ENCODE results near the gene SMG6. TPM values are rescaled to one million over a fixed set of nuclear protein-coding genes. Genes with fewer than 3 reads are reported as not detected.
"Not testable (repeated sequence)": the region's sequence is repeated elsewhere in the genome, so short reads cannot be mapped to it uniquely, and the experiment has no call there.

Gene SMG6
- total RNA-seq, 1 donor from 2014 or later, result 10.3 TPM

DNA sequence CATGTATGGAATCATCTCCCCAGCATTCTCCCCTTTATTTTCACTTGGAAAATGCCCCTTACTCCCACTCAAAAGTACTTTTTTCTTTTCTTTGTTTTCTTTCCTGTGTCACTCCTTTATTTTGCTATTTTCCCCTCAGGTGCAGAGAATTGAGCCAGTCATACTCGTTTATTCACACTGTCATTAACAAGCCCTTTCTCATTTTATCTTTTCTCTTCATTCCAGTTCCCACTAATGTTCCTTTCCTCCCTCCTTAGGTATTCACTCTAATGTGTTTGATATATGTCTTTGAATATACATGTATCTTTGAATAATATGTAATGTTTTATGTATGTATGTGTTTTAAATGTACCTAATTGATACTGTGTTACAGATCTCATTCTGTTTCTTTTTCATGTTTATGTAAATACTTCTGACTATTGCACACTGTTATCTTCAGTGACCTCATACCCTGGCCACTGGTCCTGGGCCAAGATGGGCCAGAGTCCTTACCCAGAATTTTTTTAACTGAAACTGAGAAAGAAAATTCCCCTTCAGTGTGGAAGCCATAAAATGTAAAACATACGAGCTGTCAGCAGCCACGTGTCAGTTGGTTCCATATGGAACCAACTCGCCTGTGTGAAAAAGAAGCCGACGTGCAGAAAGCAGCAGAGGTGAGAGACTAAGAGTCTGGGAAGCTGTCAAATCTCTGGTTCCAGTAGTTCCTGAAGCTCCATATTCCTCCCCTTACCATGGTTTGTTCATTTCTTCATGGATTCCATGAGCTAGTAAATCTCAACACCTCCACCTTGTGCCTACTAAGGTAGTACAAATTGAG, 6.0 kb upstream of the SMG6 start:
- DNase-seq (ENCODE audit: low spot score) (peak; percentile 70), ATAC-seq (peak; percentile 90)

DNA sequence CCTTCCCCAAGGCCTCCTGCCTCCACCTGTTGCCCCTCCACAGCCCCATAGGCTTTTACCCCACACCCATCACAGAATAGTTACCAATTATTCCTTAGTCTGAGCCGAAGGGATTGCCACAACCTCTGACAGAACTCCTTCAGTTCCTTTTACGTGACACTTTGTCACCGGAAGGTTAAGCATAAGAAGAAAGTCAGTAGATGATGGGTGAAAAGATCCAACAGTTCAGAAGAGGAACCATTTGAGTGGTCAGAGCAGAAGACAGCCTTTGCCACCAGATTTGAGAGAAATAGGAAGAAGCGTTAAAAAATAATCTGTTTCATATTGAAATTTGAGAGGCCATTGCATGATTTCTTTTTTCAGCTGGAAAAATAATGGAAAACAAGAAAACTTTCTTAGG, 1.3 kb upstream of the SMG6 start:
- DNase-seq (ENCODE audit: low spot score), result no peak
- no peak for ATAC-seq

DNA sequence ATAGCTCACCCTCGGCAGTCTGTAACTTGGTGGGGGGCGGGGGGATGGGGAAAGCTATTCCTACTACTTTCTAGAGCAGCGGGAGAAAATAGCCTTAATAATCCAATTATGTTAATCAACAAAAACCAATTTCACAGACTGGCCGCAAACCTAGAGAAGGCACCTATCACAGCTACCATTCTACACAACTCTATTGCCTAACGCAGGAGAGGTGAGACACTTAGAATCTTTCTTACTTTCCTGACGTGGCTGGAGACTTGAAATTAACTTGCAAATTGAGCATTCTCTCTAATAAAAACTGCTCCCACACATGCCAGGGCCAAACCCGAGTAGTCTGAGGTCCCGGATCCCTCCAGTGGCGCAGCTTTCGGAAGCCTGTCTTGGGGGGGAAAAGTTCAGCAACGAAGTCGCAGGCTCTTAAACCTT, 794 bp downstream of the SMG6 start:
- no peak for ATAC-seq
- DNase-seq (ENCODE audit: low spot score), result no peak

DNA sequence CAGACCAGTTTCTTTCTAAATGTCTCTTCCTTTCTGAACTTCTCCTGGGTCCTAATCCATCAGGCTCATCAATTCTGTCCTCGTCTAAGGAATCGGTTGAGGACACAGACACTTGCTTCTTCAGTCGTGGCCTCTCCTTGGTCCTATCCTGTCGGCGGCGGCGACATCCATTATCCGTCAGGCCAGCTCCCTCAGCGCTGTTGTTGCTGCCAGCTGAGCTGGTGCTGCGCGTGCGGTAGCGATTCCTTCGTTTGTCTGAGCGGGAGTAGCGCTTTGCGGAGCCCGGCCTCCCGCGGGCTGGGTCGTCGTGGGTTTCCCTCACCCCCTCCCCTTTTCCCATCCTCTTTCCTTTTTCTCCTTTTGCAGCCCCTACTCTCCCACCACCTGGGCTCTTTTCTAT, 3.8 kb downstream of the SMG6 start:
- no peak for ATAC-seq
- no peak for DNase-seq (ENCODE audit: low spot score)

DNA sequence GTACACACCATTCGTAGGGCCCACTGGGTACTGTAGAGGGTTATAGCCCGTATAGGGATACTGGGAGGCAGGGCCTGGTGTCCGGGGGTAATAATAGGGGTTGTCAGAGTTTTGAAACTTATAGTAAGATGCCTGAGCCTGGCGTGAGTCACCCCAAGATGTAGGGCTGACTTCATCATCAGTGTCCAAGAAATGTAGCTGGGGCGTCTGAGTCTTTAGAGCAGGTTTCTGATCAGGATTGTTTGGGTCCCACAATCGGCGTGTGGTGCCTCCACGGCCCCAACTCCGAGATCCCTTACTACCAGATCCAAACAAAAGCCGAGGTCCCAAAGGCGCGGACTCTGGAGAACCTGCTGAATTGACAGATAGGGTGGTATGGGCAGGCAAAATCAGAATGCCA, 4.4 kb downstream of the SMG6 start:
- ATAC-seq (no peak), DNase-seq (ENCODE audit: low spot score) (no peak)

DNA sequence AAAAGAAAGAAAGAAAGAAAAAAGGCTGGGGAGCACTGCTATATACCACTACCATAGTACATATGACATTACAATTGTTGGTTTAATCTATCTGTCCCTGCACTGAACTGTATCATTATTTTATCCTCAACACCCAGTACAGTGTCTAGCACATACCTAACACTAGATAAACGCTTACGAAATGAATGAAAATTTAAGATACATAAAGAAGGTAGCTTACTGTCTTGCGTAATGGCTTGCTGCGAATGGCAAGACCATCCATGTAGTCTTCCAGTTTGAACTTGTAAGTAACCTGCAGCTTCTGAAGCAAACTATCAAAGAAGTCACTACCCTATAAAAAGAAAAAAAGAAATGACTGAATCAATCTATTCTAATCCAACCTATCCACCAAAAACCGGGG, 6.6 kb downstream of the SMG6 start:
- ATAC-seq, result no peak
- no peak for DNase-seq (ENCODE audit: low spot score)

DNA sequence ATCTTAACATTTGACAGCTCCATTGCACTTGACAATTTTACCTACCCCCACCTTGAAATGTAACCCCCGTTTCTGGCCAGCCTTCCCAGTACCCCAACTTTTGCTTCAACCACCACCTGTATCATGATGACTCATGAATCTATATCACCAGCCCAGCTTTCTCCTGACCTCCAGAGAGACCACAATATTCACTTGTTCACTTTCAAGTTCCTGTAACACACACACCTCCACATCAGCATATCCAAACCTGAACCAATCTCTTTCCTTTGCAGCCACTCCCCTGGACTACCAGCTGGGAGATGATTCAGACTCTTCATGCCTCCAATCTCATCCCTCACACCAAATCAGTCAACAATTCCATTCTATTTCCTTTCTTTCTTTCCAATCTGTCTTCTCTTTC, 8.0 kb downstream of the SMG6 start:
- no peak for DNase-seq (ENCODE audit: low spot score)
- ATAC-seq, result no peak

DNA sequence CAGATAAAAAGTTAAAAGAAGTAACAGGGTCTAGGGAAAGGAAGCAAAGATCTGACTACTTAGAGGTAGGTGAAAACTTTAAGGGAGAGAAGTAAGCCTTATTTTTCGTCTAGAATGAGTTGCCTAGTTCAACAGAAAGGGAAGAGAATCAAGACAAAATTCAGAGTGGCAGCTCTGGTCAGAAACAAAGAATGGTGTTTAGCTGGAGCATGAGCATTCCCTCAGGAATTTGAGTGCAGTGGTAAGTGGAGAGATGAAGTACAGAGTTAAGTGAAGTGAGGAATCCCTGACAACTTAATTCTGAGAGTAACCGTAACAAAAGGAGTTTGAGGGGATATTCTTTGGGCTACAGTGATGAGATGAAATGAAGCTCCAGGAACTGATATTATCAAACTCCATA, 11.5 kb downstream of the SMG6 start:
- no peak for DNase-seq (ENCODE audit: low spot score)
- ATAC-seq, result no peak

DNA sequence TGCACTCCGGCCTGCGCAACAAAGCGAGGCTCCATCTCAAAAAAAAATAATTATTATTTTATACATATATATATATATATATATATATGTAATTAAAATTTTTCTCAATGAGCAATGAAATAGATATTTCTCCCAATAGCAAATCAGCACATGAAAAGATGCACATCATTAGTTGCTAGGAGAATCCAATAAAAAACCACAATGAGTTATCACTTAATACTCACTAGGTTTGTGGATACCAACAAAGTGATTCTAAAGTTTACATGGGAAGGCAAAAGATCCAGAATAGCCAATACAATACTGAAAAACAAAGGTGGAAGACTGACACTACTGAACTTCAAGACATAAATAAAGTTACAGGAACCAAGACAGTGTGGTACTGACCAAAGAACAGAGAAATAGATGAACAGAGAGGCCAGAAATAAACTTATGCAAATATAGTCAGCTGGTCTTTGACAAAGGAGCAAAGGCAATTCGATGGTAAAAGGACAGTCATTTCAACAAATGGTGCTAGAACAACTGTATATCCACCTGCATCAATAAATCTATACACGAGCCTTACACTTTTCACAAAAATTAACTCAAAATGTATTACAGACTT, 13.6 kb downstream of the SMG6 start:
- ATAC-seq, result no peak

DNA sequence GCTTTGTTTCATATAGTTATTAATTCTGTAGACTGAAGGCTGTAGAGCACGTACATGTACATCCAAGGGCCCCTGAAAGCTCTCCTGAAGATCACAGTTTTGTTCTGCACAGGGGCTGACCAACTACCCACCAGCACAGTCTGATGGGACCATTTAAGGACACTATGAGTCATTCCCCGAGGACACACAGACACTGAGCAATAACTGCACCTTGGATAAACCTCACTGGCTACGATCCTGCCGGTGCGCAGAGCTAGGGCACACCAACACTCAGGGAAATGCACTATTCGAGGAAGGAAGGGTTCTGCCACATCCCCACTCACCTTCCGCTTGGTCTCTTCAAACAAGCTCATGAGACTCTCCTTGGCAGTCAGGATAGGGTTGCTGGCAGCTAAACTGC, 20.3 kb downstream of the SMG6 start:
- ATAC-seq (no peak), DNase-seq (ENCODE audit: low spot score) (no peak)

More for the DNA sequence above, 13.6 kb downstream of the SMG6 start:
- no peak for DNase-seq (ENCODE audit: low spot score)

DNA sequence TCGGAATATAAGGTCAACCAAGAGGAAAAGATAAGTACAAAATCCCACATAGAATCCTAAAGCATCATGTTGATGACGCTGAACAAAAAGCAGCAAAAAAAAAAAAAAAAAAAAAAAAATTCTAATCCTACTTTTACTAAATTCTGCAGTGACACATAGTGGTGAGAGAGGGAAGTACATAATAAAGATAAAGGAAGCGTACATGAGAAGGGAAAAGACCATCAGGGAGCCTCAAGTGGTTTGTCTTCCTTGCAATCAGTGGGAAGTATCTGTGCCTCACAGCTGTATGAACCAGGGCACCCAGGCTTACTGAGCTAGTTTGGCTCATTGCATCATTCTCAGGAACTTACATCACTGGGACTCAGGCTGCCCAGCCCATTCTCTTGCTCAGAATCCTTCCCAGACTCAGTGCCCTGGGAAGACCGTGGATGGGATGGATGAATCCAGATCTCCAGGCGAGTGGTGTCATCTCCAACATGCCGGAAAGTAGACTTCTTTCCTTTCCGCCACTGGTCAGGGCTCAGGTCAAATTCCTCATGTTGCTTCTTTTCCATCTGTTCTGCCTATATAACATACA, 21.2 kb downstream of the SMG6 start:
- ATAC-seq, result peak; percentile 79

DNA sequence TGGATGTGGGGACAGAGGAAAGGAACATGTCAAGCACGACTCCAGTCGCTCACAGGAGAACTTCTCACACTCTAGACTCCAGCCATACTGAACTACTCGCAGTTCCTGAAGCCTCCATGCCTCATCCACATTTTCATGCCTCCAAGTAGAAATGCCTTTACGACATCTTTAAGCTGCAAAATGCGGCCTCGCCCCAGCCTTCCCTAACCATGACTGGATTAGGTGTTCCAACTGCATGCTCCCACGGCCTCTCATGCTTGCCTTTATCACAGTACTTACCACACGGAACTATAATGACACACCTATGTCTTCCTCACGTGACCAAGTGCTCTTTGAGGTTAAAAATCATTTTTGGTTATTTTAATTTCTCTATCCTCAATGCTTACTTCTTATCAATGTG, 23.9 kb downstream of the SMG6 start:
- ATAC-seq, result no peak
- DNase-seq (ENCODE audit: low spot score), result no peak

More for the DNA sequence above, 21.2 kb downstream of the SMG6 start:
- DNase-seq (ENCODE audit: low spot score), result no peak

DNA sequence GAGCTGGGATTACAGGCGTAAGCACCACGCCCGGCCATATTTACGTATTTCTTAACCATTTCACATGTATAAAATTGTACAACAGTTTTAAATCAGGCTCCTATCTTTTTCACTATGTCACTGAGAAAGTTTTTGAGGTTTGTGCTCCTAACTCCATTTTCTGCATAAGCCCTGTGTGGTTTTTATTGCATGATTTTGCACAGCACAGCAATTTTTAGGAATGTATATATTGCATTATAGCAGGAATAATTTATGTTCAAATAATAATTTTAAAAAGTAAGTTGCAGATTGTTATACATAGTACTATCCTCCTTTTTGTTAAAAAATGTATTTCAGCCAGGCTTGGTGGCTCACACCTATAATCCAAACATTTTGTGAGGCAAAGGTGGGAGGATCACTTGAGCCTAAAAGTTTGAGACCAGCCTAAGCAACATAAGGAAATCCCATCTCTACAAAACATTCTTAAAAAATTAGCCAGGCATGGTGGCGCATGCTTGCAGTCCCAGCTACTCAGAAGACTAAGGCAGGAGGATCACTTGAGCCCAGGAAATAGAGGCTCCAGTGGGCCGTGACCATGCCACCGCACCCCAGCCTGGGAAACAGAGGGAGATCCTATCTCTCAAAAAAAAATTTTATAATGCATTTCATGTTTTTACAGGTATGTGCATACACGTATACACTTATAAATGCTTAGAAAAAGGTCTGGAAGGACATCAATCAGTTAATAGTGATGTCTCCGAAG, 26.0 kb downstream of the SMG6 start:
- DNase-seq (ENCODE audit: low spot score) (no peak), ATAC-seq (no peak)

DNA sequence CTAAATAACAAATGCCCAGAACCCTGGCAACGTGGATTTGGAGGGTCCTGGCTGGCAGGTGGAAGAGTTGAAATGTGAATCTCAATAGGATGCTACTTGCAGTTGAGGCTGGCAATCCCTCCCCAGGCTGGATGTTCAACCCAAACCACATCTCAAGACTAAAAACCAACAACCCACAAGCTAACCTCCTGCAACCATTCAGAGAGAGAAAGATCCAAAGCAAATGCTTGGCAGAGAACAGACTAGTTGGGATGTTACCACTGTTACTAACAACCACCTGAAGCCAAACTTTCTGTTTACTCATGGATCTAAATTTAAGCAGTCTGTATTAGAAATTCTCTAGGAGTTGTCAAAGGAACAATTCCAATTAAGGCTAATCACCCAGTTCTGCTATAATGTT, 27.9 kb downstream of the SMG6 start:
- ATAC-seq, result no peak

DNA sequence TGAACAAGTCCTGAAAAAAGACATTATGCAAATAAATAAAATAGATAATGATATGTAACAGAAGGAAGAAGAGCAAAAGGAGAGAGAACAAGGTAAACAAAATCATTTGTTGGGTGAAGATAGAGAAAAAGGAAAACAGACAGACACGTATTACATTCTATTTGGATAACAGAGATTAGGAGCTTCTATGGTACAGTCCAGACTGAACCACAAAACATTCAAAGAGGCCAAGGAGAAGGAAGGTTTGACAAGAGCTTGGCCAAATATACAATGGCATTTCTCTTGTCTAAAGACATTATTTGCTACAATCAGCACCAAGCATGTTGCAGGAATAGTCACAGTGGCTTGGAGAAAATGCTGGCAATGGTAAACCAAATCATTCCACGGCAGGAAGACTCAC, 29.2 kb downstream of the SMG6 start:
- ATAC-seq (no peak), DNase-seq (ENCODE audit: low spot score) (no peak)

More for the DNA sequence above, 27.9 kb downstream of the SMG6 start:
- no peak for DNase-seq (ENCODE audit: low spot score)

DNA sequence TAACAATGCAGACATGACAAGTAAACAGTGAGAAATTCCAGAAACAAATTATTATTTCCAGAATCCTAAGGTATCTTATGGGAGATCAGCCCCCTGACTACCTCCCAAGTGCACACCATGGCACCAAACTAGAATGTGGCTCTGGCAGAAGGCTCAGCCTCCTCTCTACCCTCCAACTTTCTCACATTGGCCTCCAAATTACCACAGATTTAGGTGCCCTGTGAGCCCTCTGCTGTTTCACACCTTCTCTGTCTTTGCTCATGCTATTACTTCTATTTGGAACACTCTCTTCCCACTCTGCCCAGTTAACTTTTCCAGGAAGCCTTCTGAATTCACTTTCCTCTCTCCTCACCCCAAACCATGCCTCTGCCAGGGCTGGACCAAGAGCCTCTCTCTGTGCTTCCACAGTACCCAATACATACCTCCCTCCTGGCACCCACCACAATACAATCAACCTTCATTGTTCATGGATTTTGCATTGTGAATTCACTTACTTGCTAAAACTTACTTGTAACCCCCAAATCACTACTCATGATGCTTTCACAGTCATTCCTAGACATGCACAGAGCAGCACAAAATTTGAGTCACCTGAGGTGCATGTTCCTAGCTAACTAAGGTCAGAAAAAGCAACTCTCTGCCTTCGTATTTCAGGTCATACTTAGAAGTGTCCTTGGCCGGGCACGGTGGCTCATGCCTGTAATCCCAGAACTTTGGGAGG, 31.4 kb downstream of the SMG6 start:
- DNase-seq (ENCODE audit: low spot score), result no peak

DNA sequence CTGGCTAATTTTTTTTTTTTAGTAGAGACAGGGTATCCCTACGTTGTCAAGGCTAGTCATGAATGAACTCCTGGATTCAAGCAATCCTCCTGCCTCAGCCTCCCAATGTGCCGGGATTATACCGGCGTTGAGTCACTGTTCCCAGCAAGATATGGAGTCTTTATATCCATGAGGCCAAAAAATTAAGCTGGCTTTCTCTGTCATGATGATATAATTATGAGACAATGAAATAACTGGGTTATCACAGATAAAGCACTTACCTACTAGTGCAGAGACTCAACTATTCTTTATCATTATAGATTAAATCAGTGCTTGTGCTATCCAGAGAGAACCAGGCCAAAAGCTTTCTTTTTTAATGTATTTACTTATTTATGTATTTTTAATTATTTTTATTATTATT, 36.2 kb downstream of the SMG6 start:
- DNase-seq (ENCODE audit: low spot score), result no peak
- no peak for ATAC-seq

More for the DNA sequence above, 31.4 kb downstream of the SMG6 start:
- ATAC-seq, result no peak

DNA sequence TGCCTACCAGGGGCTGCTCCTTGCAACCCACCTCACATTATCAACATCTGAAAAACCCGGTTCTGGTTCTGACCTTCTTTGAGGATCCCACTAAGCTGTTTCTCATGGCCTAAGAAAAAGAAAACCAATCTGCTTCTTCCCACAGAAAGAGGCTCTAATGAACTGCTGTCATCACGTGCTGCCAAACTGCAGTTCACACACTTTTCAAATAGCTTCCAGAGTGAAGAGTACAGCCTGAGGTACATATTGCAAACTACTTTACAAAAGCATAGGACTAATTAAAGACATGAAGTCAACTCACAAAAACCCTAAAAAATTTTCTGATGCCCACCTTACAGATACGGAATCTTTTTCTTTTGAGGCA, 36.7 kb downstream of the SMG6 start:
- DNase-seq (ENCODE audit: low spot score) (no peak), ATAC-seq (no peak)

DNA sequence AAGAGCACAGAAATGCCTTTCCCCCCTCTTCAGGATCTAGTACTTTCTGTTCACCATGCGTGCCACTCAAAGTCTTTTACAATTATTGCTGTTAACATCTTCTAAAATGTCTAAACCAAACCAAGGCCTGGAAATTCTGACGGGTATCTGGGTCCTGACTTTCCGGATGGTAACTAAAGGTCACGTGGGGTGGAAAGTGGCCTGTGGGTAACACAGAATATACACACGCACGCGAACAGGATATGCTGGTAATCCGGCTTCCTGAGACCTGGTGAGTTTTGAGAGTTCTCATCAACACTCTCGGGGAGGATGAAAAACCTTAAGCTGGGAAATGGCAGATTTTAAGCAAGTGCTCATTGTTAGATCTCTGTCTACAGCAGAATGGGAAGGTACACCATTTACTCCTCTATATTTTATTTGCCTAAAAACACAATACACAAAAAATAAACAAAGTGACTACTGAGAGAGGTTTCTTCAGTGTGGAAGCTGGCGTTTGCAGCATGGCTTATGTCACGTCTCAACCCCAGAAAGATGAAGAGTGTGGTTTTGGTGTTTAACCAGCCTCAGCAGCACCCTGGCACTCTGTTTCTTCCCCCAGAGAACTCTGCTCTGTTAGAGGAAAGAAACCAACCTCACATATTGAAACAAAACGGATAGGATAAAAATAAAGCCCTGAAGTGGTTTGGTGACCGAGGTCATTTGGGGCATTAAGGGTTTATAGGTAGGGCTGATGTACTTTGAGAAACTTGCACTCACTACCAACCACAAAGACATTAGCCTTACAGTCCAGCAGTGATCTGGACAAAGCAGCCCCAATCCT, 37.3 kb downstream of the SMG6 start:
- ATAC-seq (no peak), DNase-seq (ENCODE audit: low spot score) (no peak)

DNA sequence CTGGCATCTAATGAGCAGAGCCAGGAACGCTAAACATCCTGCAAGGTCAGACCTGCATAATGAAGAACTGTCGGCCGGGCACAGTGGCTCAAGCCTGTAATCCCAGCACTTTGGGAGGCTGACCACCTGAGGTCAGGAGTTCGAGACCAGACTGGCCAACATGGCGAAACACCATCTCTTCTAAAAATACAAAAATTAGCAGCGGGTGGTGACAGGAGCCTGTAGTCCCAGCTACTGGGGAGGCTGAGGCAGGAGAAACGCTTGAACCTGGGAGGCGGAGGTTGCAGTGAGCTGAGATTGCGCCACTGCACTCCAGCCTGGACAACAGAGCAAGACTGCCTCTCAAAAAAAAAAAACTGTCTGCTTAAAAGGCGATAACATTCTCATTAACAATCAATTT, 38.4 kb downstream of the SMG6 start:
- DNase-seq (ENCODE audit: low spot score); ATAC-seq: not testable (repeated sequence)
